Fibroblast of gingiva (primary cell): ENCODE results near the gene COA8.
"Not testable (repeated sequence)": the region's sequence is repeated elsewhere in the genome, so short reads cannot be mapped to it uniquely, and the experiment has no call there.

Experiments used
- DNase-seq: peaks from one replicate; pipeline ENCODE4 v3.0.0-alpha.2; 2011; ENCODE audit warnings: low read depth

The COA8 gene

GRCh38 chr14:103562429-103563225 is at the start of gene COA8, which contains the start of gene BAG5:
Gene COA8 (plus strand): TSS chr14:103562960. CDS start chr14:103563002, 42 bp downstream.
Gene BAG5 (minus strand): TSS chr14:103562657. CDS start chr14:103561164, 1,493 bp downstream.
- DNase-seq = peak; percentile 88

- no peak for DNase-seq
These were observed 48.0 kb upstream of the COA8 start for GRCh38 chr14:103514596-103515421.

- no peak for DNase-seq
These were observed 46.2 kb upstream of the COA8 start for GRCh38 chr14:103516426-103517173.

GRCh38 chr14:103517174-103517566 is 45.6 kb upstream of the COA8 start:
- DNase-seq = no peak

GRCh38 chr14:103517721-103518421 is 44.9 kb upstream of the COA8 start:
- no peak for DNase-seq

- DNase-seq = no peak
These were observed 44.2 kb upstream of the COA8 start for GRCh38 chr14:103518422-103519042.

GRCh38 chr14:103519043-103519836 is 43.5 kb upstream of the COA8 start:
- DNase-seq = peak; percentile 36

- no peak for DNase-seq
These were observed 42.9 kb upstream of the COA8 start for GRCh38 chr14:103519837-103520212.

- DNase-seq = no peak
These were observed 42.5 kb upstream of the COA8 start for GRCh38 chr14:103520269-103520656.

GRCh38 chr14:103520657-103521437 is 41.9 kb upstream of the COA8 start:
- peak; percentile 62 for DNase-seq

GRCh38 chr14:103521438-103521950 is 41.3 kb upstream of the COA8 start:
- no peak for DNase-seq

- no peak for DNase-seq
These were observed 40.7 kb upstream of the COA8 start for GRCh38 chr14:103521951-103522563.

GRCh38 chr14:103522649-103523574 is 39.8 kb upstream of the COA8 start, which contains the start of gene CKB:
Gene CKB (minus strand): TSS chr14:103522830. CDS start chr14:103522493, 337 bp downstream.
- DNase-seq = peak; percentile 44

GRCh38 chr14:103523575-103523954 is 39.2 kb upstream of the COA8 start:
- no peak for DNase-seq

- DNase-seq = no peak
These were observed 38.5 kb upstream of the COA8 start for GRCh38 chr14:103524002-103524935.

- not testable (repeated sequence) for DNase-seq
These were observed 37.1 kb upstream of the COA8 start for GRCh38 chr14:103525430-103526246.
